Mesenteric fat pad (tissue), 1 donor: ENCODE measurements around the gene PRSS1. TPM values are rescaled to one million over a fixed set of nuclear protein-coding genes. Genes with fewer than 3 reads are reported as not detected.
"Not testable (repeated sequence)": the region's sequence is repeated elsewhere in the genome, so short reads cannot be mapped to it uniquely, and the experiment has no call there.

Source experiments
- DNase-seq: peaks from one replicate; pipeline ENCODE4 v3.0.0-alpha.2; 2020; ENCODE audit warnings: low spot score
- total RNA-seq: library from RNA; stranded (reverse); fragmentation: NEBNext Ultra II Directional; extraction: Animal tissue kit (Norgen Biotek cat#: 25700); gene quantifications from one replicate; pipeline ENCODE4 v1.2.1, GENCODE V29; 2021
- donor health status: DM: yes; HTN: yes; CAD: no.

Gene PRSS1
- total RNA-seq, 1 donor from 2014 or later: 5.0 TPM

DNA sequence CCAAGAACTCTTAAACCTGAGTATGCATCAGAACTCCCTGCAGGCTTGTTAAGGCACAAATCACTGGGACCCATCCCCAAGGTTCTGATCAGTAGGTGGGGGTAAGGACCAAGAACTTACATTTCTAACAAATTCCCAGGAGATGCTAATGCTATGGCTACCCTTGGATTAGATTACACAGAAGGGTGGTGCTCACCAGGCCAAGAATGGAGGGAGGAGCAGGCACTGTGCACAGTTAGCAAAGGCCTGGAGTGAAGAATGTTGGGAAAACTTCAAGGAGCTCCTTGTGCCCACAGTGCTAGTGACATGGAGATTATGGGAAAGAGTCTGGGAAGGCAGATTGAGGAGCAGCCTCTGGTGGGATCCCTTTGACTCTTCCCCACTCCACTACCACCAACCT, 23.4 kb downstream of the PRSS1 start:
- no peak for DNase-seq

DNA sequence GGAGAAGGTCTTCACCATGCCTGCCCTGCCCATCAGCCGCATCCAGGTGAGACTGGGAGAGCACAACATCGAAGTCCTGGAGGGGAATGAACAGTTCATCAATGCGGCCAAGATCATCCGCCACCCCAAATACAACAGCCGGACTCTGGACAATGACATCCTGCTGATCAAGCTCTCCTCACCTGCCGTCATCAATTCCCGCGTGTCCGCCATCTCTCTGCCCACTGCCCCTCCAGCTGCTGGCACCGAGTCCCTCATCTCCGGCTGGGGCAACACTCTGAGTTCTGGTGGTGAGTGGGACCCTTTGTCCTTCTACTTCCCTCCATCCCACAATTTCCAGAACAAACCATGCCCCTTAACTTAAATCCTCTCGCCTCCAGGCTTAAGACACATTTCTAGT, 24.0 kb downstream of the PRSS1 start:
- DNase-seq: no peak

DNA sequence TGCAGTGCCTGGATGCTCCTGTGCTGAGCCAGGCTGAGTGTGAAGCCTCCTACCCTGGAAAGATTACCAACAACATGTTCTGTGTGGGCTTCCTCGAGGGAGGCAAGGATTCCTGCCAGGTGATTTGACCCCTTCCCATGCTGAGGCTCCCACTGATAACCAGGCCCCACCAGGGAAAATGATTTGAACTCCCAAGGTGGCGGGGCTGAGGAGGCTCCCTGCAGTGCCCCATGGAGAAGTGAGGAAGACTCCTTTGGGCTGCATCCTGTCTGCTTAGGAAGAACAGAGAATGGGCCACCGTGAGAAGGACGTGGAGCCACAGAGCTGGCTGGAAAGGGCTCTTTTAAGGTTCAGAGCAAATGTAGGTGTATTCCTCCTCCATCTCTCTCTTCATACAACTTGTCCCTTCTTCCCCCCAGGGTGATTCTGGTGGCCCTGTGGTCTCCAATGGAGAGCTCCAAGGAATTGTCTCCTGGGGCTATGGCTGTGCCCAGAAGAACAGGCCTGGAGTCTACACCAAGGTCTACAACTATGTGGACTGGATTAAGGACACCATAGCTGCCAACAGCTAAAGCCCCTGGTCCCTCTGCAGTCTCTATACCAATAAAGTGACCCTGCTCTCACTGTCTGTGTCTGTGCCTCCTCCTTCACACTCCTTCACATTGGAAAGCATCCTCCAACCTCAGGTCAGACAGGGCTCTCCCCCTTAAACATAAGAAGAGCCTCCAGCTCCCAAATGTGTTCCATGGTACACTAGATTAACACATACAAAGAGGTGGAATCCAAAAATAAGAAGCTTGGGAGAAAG, 24.9 kb downstream of the PRSS1 start:
- no peak for DNase-seq

DNA sequence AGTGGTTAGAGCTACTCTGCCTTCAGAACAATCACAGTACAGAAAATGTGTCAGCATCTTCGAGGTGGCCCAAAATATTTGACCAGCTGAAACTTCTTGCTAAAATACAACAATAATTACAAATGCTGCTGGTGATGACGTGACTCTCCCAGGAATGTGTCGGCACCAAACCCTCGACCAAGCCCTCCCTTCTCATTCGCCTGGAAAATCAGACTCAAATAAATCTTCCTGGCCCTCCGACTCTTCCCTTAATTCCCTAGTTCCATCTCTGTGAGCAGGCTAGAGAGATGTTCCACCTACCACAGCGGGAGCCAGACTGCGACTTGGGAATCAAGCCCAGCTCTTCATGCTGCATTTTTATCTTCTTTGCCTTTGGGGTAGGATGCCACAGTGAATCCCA, 25.6 kb downstream of the PRSS1 start:
- DNase-seq: no peak

DNA sequence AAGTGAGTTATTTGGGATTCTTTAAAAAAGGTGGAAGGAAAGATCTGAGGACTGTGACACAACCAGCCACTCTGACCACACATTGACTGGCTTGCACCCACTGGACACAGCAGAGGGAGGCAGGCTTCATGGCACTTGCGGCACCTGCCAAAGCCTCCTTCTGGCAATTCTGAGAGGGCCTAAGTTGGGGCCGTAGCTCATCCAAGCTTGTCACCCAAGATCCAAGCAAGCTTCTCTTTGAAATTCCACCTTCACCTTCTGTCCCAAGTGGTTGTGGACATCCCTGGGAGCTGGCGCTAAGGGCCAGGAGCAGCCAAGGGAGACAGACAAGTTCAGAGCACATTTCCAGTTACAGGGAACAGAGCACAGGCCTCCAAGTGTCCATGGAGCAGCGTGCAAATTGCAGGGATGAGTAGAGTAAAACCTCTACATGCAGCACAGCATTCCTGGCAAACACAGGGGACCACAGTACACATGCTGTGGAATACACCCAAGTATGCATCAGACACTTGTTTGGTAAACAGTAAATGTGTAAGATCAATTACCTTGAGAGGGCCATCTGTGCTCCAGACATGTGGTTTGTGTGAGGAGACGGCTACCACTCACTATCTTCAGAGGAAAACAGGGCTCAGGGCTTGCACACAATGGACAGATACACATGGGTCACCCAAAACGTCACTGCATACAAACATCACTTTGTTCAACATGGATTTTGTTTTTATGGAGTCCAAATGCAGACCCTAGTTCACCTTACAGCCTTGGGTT, 26.3 kb downstream of the PRSS1 start:
- DNase-seq: not testable (repeated sequence)

DNA sequence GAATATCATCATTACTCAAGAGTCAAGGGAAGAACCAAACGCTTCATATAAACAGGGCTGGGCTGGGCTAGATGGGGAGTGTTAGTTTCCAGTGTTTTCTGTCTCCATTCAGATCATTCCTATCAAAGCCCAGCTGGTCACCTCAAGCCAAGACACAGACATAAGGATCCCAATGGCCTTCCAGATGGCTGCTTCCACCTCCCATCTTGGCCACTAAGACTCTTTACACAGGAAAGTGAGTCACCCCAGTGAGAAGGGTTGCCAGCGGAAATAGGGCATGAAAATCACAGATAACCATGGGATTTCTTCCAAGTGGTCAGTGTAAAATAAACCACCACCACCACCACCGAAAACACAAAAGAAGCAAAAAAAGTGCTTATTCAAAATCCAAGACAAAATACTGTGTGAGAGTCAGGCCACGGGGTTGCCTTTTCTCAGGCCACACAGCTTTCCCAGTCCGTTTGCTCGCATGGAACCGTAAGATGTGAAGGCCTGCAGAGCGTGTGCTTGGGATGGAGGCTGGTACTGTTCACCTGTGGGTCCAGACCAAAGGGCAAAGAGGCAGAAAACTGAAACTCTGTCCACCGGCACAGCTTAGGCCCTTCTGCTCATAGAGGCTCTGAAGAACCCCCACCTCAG, 27.1 kb downstream of the PRSS1 start:
- DNase-seq: no peak

DNA sequence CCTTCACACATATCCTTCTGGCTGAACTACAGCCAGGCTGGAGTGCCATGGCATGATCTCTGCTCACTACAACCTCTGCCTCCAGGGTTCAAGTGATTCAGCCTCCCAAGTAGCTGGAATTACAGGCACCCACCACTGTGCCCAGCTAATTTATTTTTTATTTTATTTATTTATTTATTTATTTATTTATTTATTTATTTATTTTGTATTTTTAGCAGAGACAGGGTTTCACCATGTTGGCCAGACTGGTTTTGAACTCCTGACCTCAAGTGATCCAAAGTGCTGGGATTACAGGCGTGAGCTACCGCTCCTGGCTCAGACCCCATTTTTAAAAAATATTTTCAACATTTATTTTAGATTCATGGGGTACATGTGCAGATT, 27.6 kb downstream of the PRSS1 start:
- not testable (repeated sequence) for DNase-seq

DNA sequence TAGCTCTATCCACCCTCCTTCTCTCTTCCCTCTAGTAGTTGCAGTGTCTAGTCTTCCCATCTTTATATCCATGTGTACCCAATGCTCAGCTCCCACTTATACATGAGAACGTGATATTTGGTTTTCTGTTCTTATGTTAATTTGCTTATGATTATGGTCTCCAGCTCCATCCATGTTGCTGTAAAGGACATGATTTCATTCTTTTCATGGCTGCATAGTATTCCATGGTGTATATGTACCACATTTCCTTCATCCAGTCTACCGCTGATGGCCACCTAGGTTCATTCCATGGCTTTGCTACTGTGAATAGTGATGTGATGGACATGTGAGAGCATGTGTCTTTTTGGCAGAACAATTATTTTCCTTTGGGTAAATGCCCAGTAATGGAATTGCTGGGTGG, 28.0 kb downstream of the PRSS1 start:
- DNase-seq: no peak

DNA sequence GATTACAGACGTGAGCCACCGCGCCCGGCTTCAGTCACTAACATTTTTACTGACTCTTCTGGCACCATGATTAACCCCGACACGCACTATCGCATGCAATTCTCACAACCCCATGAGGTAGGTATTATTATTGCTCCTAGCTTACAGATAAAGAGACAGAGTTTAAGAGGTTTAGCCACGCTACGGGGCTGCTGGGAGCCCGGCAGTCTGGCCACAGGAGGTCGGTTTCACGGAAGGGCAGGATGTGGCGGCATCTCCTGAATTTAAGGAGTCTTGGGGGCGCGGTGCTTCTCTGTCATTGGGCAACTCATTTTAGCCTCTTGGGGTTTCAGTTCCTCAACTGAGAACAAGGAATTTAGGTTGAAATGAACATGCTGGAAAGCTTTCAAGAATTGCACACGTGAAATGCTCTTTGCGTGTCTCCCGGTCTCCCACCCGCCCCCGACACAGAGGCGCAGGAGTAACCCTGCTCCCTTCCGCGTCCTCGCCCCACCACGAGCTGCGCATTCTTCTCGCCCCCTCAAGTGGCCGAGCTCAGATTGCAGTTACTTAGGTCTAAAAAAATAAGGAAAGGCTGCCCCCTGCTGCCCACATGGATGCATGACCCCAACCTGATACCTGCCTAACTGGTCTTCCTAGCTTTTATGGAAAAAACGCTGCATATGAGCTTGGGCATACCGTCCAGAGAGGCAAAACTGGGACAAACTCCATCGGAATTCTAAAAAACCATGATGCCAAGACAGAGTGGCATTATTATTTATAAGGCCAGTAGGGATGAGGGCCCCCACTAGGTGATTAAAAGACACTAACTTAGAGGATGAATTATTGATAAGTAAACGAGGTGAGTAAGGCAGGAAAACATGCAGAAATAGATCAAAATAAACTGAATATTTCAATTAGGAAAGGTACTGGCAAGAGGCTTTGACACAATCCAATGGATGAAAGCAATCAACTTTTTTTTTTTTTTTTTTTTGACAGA, 33.9 kb downstream of the PRSS1 start:
- DNase-seq: no peak

DNA sequence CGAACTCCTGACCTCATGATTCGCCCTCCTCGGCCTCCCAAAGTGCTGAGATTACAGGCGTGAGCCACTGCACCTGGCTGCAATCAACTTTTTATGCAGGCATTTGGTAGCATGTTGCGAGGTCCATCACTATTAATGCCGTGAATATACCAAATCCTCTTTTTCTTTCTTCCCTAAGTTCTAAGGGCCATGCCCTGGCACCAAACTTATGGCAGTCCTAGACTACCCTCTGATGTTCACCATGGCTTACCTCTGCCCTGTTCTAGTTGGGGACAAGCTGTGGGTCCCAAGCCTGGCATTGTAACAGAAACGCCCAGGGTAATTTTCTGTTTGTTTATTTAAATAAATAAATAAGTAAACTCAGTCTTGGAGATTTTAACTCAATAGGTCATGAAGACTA, 34.8 kb downstream of the PRSS1 start:
- DNase-seq: no peak

DNA sequence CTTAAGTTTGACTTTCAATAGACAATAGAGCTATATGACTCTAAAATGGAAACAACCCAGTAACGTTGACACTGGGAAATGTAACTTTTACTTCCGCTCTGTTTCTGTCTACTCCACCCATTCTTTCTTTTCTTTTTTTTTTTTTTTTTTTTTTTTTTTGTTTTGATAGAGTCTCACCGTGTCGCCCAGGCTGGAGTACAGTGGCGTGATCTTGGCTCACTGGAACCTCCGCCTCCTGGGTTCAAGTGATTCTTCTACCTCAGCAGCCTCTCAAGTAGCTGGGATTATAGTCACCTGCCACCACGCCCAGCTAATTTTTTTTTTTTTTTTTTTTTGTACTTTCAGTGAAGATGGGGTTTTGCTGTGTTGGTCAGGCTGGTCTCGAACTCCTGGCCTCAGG, 35.4 kb downstream of the PRSS1 start:
- DNase-seq: no peak

DNA sequence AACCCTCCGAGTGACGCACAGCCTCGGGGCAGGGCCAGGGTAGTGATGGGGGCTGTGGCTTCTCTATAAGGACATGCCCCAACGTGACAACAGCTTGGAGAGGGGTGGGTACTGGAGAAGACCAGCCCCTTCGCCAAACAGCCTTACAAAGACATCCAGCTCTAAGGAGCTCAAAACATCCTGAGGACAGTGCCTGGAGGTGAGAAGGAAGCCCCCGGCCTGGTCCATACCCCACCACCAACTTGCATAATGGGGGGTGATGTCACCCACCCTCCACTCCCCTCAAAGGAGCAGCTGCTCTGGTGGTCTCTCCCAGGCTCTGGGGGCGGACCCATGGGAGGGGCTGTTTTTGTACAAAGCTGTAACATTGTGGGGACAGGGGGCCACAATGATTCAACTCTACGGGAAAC, 36.6 kb downstream of the PRSS1 start:
- DNase-seq: no peak

DNA sequence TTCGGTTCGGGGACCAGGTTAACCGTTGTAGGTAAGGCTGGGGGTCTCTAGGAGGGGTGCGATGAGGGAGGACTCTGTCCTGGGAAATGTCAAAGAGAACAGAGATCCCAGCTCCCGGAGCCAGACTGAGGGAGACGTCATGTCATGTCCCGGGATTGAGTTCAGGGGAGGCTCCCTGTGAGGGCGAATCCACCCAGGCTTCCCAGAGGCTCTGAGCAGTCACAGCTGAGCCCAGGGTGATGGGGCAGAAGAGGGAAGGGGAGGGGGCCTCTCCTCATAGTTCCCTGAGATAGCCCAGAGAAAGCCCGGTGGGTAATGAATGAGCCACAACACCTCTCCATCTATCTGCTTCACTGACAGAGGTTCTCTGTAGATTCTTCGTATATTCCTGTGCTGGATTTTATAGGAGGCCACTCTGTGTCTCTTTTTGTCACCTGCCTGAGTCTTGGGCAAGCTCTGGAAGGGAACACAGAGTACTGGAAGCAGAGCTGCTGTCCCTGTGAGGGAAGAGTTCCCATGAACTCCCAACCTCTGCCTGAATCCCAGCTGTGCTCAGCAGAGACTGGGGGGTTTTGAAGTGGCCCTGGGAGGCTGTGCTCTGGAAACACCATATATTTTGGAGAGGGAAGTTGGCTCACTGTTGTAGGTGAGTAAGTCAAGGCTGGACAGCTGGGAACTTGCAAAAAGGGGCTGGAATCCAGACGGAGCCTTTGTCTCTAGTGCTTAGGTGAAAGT, 37.9 kb downstream of the PRSS1 start:
- no peak for DNase-seq

DNA sequence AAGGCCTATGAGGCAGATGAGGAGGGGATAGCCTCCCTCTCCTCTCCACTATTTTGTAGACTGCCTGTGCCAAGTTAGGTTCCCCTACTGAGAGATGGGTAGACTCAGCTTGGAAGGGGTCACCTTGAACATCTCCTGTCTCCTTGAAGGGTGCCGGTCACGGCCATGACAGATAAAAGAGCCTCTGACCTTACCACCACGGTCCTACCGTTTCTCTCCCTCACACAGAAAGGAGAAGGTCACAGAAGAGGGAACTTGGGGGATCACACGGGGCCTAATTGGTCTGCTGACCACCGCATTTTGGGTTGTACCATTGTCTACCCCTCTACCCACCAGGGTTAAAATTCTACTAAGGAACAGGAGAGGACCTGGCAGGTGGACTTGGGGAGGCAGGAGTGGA, 38.5 kb downstream of the PRSS1 start:
- DNase-seq: no peak

DNA sequence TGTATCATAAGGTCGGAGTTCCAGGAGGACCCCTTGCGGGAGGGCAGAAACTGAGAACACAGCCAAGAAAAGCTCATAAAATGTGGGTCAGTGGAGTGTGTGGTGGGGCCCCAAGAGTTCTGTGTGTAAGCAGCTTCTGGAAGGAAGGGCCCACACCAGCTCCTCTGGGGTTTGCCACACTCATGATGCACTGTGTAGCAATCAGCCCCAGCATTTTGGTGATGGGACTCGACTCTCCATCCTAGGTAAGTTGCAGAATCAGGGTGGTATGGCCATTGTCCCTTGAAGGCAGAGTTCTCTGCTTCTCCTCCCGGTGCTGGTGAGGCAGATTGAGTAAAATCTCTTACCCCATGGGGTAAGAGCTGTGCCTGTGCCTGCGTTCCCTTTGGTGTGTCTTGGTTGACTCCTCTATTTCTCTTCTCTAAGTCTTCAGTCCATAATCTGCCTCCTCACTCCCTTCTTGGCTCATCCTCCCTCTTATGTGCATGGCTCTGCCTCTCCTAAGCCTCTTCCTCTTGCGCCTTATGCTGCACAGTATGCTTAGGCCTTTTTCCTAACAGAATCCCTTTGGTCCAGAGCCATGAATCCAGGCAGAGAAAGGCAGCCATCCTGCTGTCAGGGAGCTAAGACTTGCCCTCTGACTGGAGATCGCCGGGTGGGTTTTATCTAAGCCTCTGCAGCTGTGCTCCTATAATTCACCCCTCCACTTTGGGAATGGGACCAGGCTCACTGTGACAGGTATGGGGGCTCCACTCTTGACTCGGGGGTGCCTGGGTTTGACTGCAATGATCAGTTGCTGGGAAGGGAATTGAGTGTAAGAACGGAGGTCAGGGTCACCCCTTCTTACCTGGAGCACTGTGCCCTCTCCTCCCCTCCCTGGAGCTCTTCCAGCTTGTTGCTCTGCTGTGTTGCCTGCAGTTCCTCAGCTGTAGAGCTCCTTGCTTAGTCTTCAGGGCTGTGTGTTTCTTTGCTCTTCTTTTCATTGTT, 39.3 kb downstream of the PRSS1 start:
- DNase-seq: no peak

DNA sequence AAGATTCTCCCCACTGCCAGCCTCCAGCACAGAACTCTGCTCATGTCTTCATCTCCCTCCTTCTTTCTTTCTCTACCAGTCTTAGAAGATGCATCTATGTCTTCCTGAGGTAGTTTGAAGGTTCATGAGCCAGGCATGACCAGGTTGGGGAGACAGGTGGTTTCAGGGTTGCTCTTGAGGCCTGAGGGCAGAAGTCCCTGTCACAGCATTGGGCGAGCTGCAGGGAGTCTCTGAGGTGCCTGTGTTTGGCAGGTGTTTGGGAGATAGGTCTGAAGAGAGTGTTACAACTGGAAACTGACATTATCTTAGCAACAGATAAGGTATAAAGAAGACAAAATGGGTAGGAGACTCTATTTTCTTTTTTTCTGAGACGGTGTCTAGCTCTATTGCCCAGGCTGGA, 40.2 kb downstream of the PRSS1 start:
- no peak for DNase-seq

DNA sequence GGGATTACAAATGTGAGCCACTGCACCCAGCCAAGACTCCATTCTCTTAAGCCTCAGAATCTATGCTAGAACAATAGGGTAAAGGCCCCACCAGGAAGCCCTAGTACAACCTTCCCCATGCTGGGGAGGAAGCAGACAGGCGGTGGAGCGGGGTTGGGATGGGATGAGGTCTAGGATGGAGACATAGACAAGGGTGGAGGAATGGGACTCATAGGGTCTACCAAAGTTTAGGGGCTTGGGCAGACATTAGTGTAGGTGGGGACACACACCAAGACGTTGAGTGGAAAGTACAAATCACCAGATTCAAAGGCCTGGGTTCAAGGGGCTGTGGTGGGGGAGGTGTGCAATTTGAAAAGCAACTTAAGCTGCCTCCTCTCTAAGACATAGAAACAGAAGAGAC, 40.8 kb downstream of the PRSS1 start:
- no peak for DNase-seq

DNA sequence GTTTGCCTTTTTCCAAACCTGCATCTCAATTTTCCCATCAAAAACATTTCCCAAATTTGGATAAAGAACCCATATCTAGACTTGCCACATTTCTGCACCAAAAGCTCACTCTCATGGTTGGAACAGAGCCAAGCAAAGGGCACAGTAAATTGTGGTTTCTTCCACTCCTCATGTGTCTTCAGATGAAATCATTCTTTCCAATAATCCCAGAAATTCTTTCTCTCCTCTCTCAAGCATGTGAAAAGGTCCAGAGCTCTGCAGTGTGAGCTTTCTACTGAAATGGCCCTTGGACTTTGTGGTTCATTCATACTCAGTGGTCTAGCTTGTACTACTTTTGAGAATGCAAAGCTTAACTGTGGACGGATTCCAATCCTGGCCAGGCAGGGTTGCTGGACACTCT, 41.3 kb downstream of the PRSS1 start:
- DNase-seq: no peak

DNA sequence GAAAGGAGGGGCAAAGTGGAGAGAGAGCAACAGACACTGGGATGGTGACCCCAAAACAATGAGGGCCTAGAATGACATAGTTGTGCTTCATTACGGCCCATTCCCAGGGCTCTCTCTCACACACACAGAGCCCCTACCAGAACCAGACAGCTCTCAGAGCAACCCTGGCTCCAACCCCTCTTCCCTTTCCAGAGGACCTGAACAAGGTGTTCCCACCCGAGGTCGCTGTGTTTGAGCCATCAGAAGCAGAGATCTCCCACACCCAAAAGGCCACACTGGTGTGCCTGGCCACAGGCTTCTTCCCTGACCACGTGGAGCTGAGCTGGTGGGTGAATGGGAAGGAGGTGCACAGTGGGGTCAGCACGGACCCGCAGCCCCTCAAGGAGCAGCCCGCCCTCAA, 42.2 kb downstream of the PRSS1 start:
- no peak for DNase-seq
